Suprapubic skin (tissue), 4 donors: ENCODE data around the gene P2RY12.

Experiments used
- CTCF ChIP-seq, 2 donors: fragments of 200-600 bp in 1 of 2; fragments of 450-650 bp in 1 of 2; sonication (generic) in 1 of 2; IDR thresholded peaks; one replicate each; pipeline ENCODE4 v1.5.1; 2016 to 2019; ENCODE audit warnings: antibody characterized with exemption in 2 of 2, mild to moderate bottlenecking in 1 of 2, moderate library complexity in 1 of 2
- EP300 ChIP-seq: sonication (generic); formaldehyde crosslinking; IDR thresholded peaks from one replicate; pipeline ENCODE4 v1.6.1; 2017; ENCODE audit warnings: antibody characterized with exemption
- POLR2A ChIP-seq, 2 donors: fragments of 450-650 bp; IDR thresholded peaks; one replicate each; pipeline ENCODE4 v1.6.1; 2017; ENCODE audit warnings: antibody characterized with exemption in 2 of 2, mild to moderate bottlenecking in 2 of 2, moderate library complexity in 2 of 2
- POLR2AphosphoS5 ChIP-seq, 3 donors: sonication (generic); formaldehyde crosslinking; IDR thresholded peaks; one replicate each; pipeline ENCODE4 v1.6.1; 2017; ENCODE audit warnings: antibody characterized with exemption in 3 of 3

GRCh38 chr3:151312972-151313371 lies 71.6 kb downstream of the P2RY12 start:
- TF ChIP-seq CTCF (IDR thresholded peaks at IDR 0.05) (no peak), POLR2A (IDR thresholded peaks at IDR 0.05) (no peak), POLR2AphosphoS5 (IDR thresholded peaks at IDR 0.05) (no peak), EP300 (no peak)
